Activated CD8-positive, alpha-beta memory T cell treated with anti-CD3 and anti-CD28 coated beads for 4 hours (primary cell): ENCODE measurements around the gene ARPC2.

Experiments
- DNase-seq, 2 donors: peaks; one replicate each; pipeline ENCODE4 v3.0.0-alpha.2; 2020; ENCODE audit warnings: low read depth in 2 of 2

ARPC2 gene

DNA sequence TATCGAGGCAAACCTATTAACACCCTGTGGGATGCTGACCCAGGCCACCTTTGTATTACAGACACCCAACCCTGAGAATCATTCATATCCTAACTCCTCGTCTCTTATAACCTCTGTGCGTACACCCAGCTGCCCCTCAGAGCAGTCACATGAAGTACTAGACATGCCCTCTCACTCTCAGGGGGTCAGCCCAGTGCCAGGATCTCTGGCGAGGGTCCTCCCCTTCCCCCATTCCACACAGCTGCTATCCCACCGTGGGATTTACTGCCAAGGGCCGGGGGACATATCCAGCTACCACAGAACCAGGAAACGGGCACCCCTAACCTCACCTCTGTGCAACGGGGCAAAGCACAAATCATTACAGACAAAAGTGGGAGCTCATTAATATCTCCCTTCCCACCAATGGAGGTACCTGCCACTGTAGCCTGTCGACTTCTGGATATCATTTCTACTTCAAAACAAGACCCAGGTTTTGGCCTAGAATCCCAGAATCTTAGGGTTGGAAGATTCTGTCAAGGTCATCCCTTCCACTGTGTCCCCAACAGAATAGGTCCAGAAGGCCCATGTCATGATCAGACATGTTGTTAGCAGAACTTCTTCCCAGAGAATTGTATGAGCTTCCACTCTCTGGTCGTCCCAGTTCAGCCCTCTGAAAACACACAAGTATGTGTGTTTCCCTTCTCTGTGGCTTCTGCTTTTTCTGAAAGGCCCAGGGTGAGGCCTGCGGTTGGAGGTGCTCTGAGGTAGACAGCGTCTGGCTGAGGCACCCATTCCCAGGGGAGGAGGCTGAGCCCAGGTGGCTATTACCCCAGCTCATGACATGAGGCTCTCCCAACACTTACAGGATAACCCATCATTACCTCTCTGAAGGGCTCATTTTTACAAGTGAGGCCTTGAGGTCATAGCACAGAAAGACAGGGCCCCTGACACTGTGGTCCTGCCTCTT is 73.6 kb downstream of the ARPC2 start:
- DNase-seq: no peak

DNA sequence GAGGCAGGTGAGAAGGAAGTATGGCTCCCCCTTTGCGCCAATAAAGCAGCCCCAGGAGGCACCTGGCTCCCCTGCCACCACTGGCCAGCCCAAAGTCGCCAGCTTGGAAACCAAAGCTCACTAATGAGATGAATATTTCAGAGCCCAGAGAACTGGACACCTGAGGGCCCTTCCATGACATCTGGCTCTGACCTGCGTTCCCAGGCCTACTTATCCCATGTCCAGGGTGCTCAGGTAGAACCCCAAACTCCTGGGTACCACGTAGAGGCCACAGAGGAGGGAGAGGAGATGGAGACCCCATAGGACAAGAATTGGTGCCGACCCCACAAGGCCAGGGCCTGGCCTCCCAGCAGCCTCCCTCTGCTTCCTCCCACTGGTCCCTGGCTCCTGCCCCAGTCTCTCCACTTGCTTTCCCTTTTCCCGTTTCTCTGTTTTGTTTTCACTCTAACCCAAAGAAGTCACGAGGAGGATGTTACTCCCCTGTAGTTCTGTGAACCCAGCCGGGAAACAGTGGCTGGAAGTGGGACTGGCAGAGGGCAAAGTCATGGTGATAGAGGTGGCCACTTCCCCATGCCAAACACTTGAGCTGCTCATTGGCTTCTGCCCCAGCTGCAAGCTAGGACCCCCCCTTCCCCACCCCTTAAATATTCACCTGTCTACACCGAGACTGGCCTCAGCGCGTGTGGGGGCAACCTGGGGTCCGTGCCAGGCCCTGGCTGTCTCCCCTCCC is 74.5 kb downstream of the ARPC2 start:
- no peak for DNase-seq

DNA sequence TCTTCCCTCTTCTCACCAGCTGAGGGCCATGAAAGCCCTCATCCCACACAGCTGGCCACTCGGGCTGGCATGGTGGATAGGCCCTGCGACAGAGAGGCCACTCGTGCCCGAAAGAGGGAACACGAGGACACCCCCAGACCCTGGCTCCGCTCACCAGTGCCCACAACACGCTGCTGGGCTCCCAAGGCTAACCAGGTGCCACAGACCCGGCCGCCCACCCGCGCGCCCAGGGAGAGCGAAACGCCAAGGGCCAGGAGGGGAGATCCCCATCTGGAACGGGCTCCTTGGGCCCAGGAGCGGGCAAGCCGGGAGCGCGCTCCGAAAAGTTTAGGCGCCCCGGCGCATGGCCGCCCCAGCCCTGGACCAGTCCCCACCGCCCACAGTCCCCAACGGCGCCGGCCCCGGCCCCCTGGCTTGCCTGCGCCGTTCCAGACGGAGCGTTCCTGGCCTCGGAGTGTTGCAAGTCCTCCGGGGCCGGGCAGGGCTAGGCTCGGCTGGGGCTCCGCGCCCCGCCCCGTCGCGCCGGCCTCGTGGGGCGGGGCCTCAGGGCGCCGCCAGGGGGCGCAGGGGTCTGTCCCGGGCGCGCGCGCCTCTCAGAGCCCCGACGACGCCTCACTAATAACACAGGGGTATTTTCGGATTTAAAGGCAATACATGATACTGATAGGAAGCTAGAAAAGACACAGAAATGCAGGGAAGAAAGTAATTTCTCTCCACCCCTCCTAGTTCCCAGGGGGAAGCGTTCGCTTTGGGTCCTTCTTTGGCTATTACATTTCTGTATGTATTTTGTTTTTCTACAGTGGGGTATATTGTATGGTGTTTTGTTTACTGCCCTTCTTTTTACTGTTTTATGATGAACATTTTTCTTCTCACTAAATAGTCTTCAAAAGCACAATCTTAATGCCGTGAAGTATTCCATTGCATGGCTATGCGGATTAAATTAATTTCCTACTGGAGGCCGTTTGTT is 75.3 kb downstream of the ARPC2 start, which contains the start of gene TMBIM1:
TSS of gene TMBIM1 (minus strand) at position 456 of the 967 bp plus-strand sequence. CDS start 10,362 bp downstream, outside the sequence.
- peak; percentile 45 to 53 for DNase-seq

DNA sequence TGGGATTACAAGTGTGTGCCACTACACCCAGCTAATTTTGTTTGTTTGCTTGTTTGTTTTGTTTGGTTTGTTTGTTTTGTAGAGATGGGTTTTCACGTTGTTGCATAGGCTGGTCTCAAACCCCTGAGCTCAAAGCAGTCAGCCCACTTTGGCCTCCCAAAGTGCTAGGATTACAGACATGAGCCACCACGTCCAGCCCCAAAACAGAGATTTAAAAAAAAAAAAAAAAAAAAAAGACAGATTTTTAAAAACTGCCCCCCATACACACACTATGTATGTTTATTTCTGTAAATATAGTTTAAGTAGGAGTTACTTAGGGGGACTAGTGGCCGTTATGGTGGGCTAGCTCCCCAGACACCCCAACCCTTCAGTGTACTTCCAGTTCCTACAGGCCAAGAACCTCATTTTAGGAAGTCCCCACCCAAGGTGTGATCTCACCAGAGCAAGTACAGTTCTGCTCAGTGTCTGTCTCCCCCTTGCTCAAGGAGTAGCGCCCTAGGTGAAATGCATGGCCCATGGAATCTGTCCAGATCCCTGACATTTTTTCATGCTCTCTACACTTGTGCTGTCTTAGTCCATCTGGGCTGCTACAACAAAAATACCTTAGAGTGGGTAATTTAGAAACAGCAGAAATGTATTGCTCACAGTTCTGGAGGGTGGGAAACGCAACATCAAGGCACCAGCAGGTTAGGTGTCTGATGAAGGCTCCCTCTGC is 76.9 kb downstream of the ARPC2 start:
- DNase-seq: no peak

DNA sequence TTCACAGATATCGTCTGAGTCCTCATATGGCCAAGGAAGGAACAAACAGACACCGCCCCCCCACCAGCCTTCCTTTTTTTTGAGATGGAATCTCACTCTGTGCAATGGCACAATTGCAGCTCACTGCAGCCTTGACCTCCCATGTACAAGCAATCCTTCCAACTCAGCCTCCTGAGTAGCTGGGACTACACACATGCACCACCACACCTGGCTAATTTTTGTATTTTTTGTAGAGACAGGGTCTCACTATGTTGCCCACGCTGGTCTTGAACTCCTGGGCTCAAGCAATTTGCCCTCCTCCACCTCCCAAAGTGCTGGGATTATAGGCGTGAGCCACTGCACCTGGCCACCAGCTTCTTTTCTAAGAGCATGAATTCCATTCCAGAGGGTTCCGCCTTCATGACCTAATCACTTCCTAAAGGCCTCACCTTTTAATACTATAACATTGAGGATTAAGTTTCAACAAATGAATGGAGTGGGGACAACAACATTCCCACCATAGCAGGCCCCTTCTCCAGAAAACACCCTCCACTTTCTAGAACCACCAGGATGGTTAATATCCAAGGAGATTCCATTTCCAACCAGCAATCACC is 77.5 kb downstream of the ARPC2 start:
- DNase-seq: no peak

DNA sequence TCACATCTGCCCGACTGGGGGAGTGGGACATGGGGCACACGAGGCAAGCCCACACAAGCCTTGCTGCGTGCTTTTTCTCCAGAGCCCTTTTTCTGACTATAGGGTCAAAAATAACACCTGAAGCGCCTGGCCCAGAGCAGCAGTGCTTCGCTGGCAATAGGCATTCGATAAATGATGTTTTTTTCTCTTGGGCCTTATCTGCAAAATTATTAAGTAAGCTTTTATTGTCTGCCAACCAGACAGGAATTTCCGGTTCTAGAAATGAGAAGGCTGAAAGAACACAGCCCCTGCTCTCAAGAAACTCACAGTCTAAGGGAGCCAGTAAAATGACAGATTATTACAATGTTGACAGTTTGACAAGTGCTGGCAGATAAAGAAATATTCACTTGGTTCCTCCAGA is 78.0 kb downstream of the ARPC2 start:
- no peak for DNase-seq

DNA sequence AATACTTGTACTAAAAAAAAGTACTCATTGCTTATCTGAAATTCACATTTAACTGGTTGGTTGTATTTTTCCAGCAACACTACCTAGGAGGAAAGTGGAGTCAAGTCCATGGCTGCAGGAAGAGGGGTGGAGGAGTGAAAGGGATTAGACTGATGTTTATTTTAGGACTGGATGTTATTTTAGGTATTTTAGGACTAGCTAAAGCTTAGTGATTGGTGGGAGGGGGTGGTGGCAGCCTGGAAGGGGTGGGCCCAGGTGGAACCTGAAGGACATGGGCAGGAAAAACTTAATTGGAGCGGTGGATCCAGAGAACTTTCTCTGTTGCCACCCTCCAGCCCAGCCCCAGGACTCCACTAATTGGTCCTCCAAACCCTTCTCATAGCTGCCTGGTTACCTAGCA is 79.2 kb downstream of the ARPC2 start:
- no peak for DNase-seq

DNA sequence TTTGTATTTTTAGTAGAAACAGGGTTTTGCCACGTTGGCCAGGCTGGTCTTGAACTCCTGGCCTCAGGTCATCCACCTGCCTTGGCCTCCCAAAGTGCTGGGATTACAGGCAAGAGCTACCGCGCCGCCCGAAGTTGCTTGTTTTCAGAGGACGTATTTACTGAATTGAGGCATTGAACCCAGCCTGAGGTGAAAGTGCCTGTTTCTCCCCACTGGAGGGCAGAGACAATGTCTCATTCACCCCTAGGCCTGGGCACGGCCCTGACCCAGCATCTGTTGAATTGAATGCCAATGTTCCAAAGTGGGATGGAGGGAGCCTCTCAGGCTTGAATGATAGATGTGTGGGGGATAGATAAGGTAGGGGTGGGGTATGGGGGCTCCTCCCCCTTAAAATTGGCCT is 79.9 kb downstream of the ARPC2 start:
- no peak for DNase-seq

DNA sequence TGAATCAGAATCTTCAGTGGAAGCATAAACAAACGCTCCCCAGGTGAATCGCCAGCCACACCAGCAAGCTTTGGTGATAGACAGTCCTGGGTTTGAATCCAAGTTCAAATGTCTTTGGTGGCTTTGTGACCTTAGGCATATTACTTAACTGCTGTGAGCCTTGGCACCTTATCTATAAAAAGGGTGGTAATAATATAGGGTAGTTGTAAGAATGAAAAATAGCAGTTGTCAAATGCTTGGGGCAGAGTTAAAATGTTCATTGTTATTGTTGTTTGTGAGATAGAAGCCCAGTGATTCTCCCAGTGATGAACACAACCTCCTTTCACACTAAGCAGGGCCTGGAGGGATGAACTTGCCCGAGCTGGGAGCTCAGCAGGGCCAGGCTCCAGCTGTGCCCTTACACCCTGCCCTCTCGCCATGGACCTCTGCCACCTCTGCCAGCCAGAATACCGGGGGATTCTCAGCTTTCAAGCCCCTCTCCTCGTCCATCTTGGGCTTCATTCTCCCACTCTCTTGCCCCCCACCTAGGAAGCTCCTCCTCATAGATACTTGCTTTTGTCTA is 81.4 kb downstream of the ARPC2 start:
- DNase-seq: no peak

DNA sequence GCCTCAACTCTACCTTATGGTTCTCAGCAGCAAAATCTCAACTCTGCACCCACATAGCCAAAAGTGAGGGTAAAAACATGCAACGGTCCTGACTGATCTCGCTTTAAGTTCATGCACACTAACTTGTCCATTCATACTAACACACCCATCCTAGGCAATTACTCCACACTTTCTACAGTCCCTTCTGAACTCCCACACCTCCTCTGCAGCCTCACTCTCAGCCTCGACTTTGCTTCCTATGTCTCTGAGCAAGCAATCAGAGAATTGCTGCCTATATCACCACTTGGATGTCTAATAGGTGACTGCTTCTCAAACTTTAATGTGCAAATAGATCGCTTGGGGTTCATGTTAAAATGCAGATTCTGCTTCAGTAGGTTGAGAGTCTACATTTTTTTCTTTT is 83.2 kb downstream of the ARPC2 start:
- no peak for DNase-seq

DNA sequence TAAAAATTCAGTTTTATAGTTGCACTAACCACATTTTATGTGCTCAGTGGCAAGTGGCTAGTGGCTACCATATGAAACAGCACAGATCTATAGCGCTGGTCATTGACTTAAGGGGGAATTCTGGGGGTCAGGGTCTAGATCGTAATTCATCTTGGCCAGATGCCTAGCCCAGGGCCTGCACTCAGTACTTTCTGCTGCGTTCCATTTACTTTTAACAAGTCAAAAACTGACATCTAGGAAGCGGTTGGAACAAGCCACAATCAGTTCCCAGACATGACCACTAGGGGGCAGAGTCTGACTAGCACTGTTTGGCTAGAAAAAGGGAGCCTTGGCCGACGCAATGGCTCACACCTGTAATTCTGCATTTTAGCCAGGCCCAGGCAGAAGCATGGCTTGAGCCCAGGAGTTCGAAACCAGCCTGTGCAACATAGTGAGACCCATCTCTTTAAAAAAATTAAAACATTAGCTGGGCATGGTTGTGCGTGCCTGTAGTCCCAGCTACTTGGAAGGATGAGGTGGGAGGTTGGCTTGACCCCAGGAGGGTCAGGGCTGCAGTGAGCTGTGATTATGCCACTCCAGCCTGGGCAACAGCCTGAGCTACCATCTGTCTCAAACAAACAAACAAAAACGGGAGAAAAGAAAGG is 84.3 kb downstream of the ARPC2 start:
- peak; percentile 79 to 80 for DNase-seq
